ENCODE results near the gene SETDB2.

The SETDB2 gene

GRCh38 chr13:49435992-49436391, 8.1 kb upstream of the SETDB2 start:
- no peak for DNase-seq

GRCh38 chr13:49436890-49437289, 7.2 kb upstream of the SETDB2 start:
- peak; percentile 46 to 72 (median 61) for DNase-seq

- DNase-seq: no peak
Observed at GRCh38 chr13:49437705-49438104, 6.4 kb upstream of the SETDB2 start.

GRCh38 chr13:49439609-49440008, 4.5 kb upstream of the SETDB2 start:
- DNase-seq: no peak

GRCh38 chr13:49441312-49441711, 2.8 kb upstream of the SETDB2 start:
- no peak for DNase-seq

- DNase-seq: no peak
Observed at GRCh38 chr13:49441846-49442245, 2.2 kb upstream of the SETDB2 start.

GRCh38 chr13:49443357-49443703, 744 bp upstream of the SETDB2 start:
- DNase-seq: peak; percentile 43 to 54 (median 52)

GRCh38 chr13:49444524-49445395, 686 bp downstream of the SETDB2 start:
- peak; percentile 87 to 98 (median 94) for DNase-seq

- no peak for DNase-seq
Observed at GRCh38 chr13:49446473-49446872, 2.4 kb downstream of the SETDB2 start.

- no peak for DNase-seq
Observed at GRCh38 chr13:49448753-49449152, 4.7 kb downstream of the SETDB2 start.

- peak in 3 of 4 experiments; percentile 21 to 50 (median 43) for DNase-seq
Observed at GRCh38 chr13:49450105-49450819, 6.2 kb downstream of the SETDB2 start.

- no peak for DNase-seq
Observed at GRCh38 chr13:49452725-49453457, 8.8 kb downstream of the SETDB2 start.

GRCh38 chr13:49453465-49453864, 9.4 kb downstream of the SETDB2 start:
- no peak for DNase-seq

- no peak for DNase-seq
Observed at GRCh38 chr13:49454388-49455006, 10.4 kb downstream of the SETDB2 start.

GRCh38 chr13:49455007-49455398, 10.9 kb downstream of the SETDB2 start:
- DNase-seq: no peak

GRCh38 chr13:49456156-49456555, 12.1 kb downstream of the SETDB2 start:
- no peak for DNase-seq

- DNase-seq: no peak
Observed at GRCh38 chr13:49457221-49457620, 13.1 kb downstream of the SETDB2 start.

GRCh38 chr13:49459580-49459979, 15.5 kb downstream of the SETDB2 start:
- DNase-seq: no peak

GRCh38 chr13:49464085-49464484, 20.0 kb downstream of the SETDB2 start:
- DNase-seq: no peak

GRCh38 chr13:49464621-49465325, 20.7 kb downstream of the SETDB2 start:
- no peak for DNase-seq

GRCh38 chr13:49466292-49466838, 22.3 kb downstream of the SETDB2 start:
- DNase-seq: no peak

GRCh38 chr13:49472186-49472585, 28.1 kb downstream of the SETDB2 start:
- no peak for DNase-seq
